ENCODE results near the gene USP43.

DNA sequence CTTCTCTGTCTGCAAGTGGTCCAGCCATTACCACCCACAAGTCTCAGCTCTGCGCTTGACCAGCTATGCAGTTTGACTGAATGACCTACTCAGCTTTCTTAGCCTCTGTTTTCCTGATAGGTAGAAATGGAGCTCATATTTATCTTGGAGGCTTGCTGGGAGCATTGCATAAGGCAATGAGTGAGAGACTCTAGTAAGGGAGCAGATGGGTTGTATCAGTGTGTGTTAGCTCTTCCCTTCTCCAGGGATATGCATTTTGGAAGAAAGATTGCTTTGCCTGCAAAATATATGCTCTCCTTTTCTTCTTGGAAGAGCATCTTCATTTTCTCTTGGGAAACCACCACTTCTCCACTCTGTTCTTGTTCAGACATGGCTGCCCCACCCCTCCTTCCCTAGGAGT lies 120.0 kb downstream of the USP43 start:
- TF ChIP-seq ZNF274 (IDR thresholded peaks at IDR 0.05; ENCODE audit: low read depth, low read length) = no peak
- TF ChIP-seq YY1 (IDR thresholded peaks at IDR 0.05; ENCODE audit: insufficient read depth, insufficient read length) = no peak
